Trophoblast cell (in vitro differentiated cells and primary cell): ENCODE data around the gene RTKN2.

Experiments used
- DNase-seq, 2 donors: peaks; one replicate each; pipeline ENCODE4 v3.0.0-alpha.2; 2016
- H2AFZ ChIP-seq: 2 replicates; pipeline ENCODE4 v1.6.1; 2013; ENCODE audit warnings: low read length, moderate library complexity, mild to moderate bottlenecking; ENCODE audit not compliant: insufficient read depth, poor library complexity
- H2AK5ac ChIP-seq: 2 replicates; pipeline ENCODE4 v1.6.1; 2013; ENCODE audit warnings: mild to moderate bottlenecking, low read length
- H2BK120ac ChIP-seq: 2 replicates; pipeline ENCODE4 v1.6.1; 2013; ENCODE audit warnings: low read length, mild to moderate bottlenecking, moderate library complexity; ENCODE audit not compliant: insufficient read depth, poor library complexity
- H2BK12ac ChIP-seq: 2 replicates; pipeline ENCODE4 v1.6.1; 2013; ENCODE audit warnings: mild to moderate bottlenecking, low read length, moderate library complexity
- H2BK5ac ChIP-seq: 2 replicates; pipeline ENCODE4 v1.6.1; 2013; ENCODE audit warnings: low read length, low read depth, moderate library complexity, mild to moderate bottlenecking; ENCODE audit not compliant: poor library complexity
- H3K14ac ChIP-seq: 2 replicates; pipeline ENCODE4 v1.6.1; 2013; ENCODE audit warnings: mild to moderate bottlenecking, low read length
- H3K18ac ChIP-seq: 2 replicates; pipeline ENCODE4 v1.6.1; 2013; ENCODE audit warnings: mild to moderate bottlenecking, low read length
- H3K23ac ChIP-seq: 2 replicates; pipeline ENCODE4 v1.6.1; 2013; ENCODE audit warnings: low read length
- H3K27ac ChIP-seq: 2 replicates; pipeline ENCODE4 v1.5.1; 2013; ENCODE audit warnings: low read depth, mild to moderate bottlenecking, inconsistent platforms, low read length, moderate library complexity
- H3K27me3 ChIP-seq: 2 replicates; pipeline ENCODE4 v1.6.1; 2013; ENCODE audit warnings: inconsistent platforms, mild to moderate bottlenecking, low read length, moderate library complexity; ENCODE audit not compliant: insufficient read depth
- H3K36me3 ChIP-seq, 2 experiments: 1 replicate in 1 of 2; 2 replicates in 1 of 2; pipeline ENCODE4 v1.6.1; 2013; ENCODE audit warnings: low read length in 2 of 2, mild to moderate bottlenecking in 2 of 2, moderate library complexity in 1 of 2; ENCODE audit not compliant: insufficient read depth in 2 of 2, control insufficient read depth in 1 of 2
- H3K4ac ChIP-seq: 2 replicates; pipeline ENCODE4 v1.6.1; 2013; ENCODE audit warnings: low read depth, mild to moderate bottlenecking, low read length, moderate library complexity
- H3K4me1 ChIP-seq, 2 experiments: 1 replicate in 1 of 2; 2 replicates in 1 of 2; pipeline ENCODE4 v1.6.1; 2013; ENCODE audit warnings: low read length in 2 of 2, mild to moderate bottlenecking in 2 of 2, moderate library complexity in 1 of 2; ENCODE audit not compliant: insufficient read depth in 2 of 2, control insufficient read depth in 1 of 2
- H3K4me2 ChIP-seq: 2 replicates; pipeline ENCODE4 v1.6.1; 2013; ENCODE audit warnings: inconsistent platforms, mild to moderate bottlenecking, low read length, moderate library complexity
- H3K4me3 ChIP-seq: 2 replicates; pipeline ENCODE4 v1.5.1; 2013; ENCODE audit warnings: mild to moderate bottlenecking, low read depth, low read length, inconsistent platforms
- H3K79me1 ChIP-seq: one replicate; pipeline ENCODE4 v1.6.1; 2013; ENCODE audit warnings: low read length
- H3K79me2 ChIP-seq: 2 replicates; pipeline ENCODE4 v1.6.1; 2013; ENCODE audit warnings: low read length, mild to moderate bottlenecking; ENCODE audit not compliant: control insufficient read depth, insufficient read depth, poor library complexity
- H3K9ac ChIP-seq: 2 replicates; pipeline ENCODE4 v1.6.1; 2013; ENCODE audit warnings: mild to moderate bottlenecking, low read length
- H3K9me3 ChIP-seq: 2 replicates; pipeline ENCODE4 v1.6.1; 2013; ENCODE audit warnings: low read depth, mild to moderate bottlenecking, control low read depth, inconsistent platforms, low read length; ENCODE audit not compliant: insufficient read depth
- H4K12ac ChIP-seq: 2 replicates; pipeline ENCODE4 v1.6.1; 2013; ENCODE audit warnings: low read depth, mild to moderate bottlenecking, low read length, moderate library complexity
- H4K8ac ChIP-seq: 2 replicates; pipeline ENCODE4 v1.6.1; 2013; ENCODE audit warnings: low read depth, mild to moderate bottlenecking, low read length, moderate library complexity
- H4K91ac ChIP-seq: one replicate; pipeline ENCODE4 v1.6.1; 2013; ENCODE audit warnings: low read depth, mild to moderate bottlenecking, low read length, moderate library complexity
- WGBS: extraction: QIAGEN DNeasy Blood & Tissue Kit; methylation state at CpG from one replicate; pipeline ENCODE4 v1.1.7; 2013; ENCODE audit warnings: missing lambda C conversion rate; ENCODE audit not compliant: insufficient read length, insufficient coverage; ENCODE audit errors: extremely low coverage; 5-methylcytosine and 5-hydroxymethylcytosine counted together

Gene RTKN2

DNA sequence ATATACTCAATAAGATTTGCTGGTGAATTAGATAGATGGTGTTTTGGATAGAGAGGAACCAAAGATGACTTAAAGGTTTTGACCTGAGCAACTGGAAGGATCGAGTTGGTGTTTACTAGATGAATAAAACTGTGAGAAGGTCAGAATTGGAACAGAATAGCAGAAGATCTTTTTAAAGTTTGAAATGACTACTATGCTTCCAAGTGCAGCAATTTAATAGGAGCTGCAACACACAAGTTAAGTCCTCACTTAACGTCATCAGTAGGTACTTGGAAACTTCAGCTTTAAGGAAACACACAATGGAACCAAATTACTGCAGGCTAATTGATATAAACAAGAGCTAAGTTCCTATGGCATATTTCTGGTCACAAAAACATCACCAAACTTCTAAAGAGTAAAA lies 86.5 kb downstream of the RTKN2 start:
- Histone ChIP-seq H3K79me2 (no peaks in the 10 kb centered on the region), H3K9me3 (no peaks in the 10 kb centered on the region), H4K91ac (no peak overlapping the region), H3K4ac (no peak overlapping the region), H2AK5ac (no peak overlapping the region), H3K27ac (peak overlapping the region; percentile 72), H4K8ac (no peak overlapping the region), H2BK5ac (no peak overlapping the region), H3K23ac (no peak overlapping the region), H3K4me1 (peaks cover 0 to 2% of the 10 kb centered on the region in 2 experiments), H3K14ac (no peak overlapping the region), H3K79me1 (peaks cover 7% of the 10 kb centered on the region), H2BK12ac (no peak overlapping the region), H3K4me2 (no peak overlapping the region), H4K12ac (no peak overlapping the region), H3K36me3 (peaks cover 0 to 2% of the 10 kb centered on the region in 2 experiments), H3K18ac (no peak overlapping the region), H3K9ac (no peak overlapping the region), H2AFZ (no peak overlapping the region), H2BK120ac (no peak overlapping the region), H3K4me3 (no peak overlapping the region), H3K27me3 (no peaks in the 10 kb centered on the region)
- WGBS = no CpG with 5 or more reads among the region's 2 CpGs
- no peak for DNase-seq

DNA sequence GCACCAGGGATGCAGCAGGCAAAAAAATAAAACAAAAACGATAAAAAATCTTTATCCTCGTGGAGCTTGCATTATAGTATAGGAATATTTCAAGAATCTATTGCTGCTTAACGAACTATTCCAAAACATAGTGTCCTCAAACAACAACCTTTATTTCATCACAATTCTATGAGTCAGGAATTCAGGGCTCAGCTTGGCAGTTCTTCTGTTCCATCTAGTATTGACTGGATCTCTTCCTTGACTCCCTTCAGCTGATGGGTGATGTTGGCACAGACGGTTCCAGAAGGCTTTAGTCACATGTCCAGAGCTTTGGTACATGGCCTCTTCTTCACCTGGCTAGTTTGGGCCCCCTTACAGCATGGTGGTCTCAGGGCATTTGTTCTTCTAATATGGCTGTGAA lies 88.0 kb downstream of the RTKN2 start:
- Histone ChIP-seq H3K79me1 (peaks cover 4% of the 10 kb centered on the region), H3K14ac (no peak overlapping the region), H4K91ac (no peak overlapping the region), H3K4me3 (no peak overlapping the region), H3K27ac (no peak overlapping the region), H3K9ac (no peak overlapping the region), H2BK12ac (peak overlapping the region; percentile 37), H3K27me3 (no peaks in the 10 kb centered on the region), H3K23ac (no peak overlapping the region), H2AFZ (no peak overlapping the region), H4K8ac (no peak overlapping the region), H3K18ac (no peak overlapping the region), H2BK5ac (no peak overlapping the region), H3K4me1 (no peaks in the 10 kb centered on the region), H3K36me3 (peaks cover 0 to 2% of the 10 kb centered on the region in 2 experiments), H3K4ac (no peak overlapping the region), H2AK5ac (no peak overlapping the region), H4K12ac (no peak overlapping the region), H3K9me3 (no peaks in the 10 kb centered on the region), H2BK120ac (peak overlapping the region; percentile 25), H3K79me2 (no peaks in the 10 kb centered on the region), H3K4me2 (no peak overlapping the region)
- DNase-seq = no peak
- no CpG with 5 or more reads among the region's 4 CpGs for WGBS

DNA sequence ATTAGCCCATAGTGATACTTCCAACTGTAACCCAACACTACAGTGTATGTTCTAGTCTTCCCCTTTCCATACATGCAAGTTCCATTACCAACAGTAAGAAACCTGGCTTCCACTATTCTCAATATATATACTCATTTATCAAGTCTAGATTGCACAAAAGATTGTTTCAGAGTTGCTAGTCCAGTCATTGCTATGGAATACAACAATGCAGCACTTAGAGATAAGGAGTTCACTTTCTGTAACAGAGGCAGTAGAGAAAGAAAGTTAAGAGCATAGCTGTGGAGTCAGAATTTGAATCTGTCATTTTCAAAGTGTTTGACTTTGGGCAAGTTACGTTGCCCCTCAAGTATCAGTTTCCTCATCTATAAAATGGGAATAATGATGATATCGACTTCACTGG lies 90.1 kb downstream of the RTKN2 start:
- no peak overlapping the region for H2BK5ac ChIP-seq
- no peak overlapping the region for H3K4ac ChIP-seq
- peak; percentile 9 to 81 for DNase-seq
- no peak overlapping the region for H2AK5ac ChIP-seq
- peaks cover 4% of the 10 kb centered on the region for H3K79me1 ChIP-seq
- no peak overlapping the region for H4K12ac ChIP-seq
- no peak overlapping the region for H3K9ac ChIP-seq
- no peak overlapping the region for H4K91ac ChIP-seq
- no peak overlapping the region for H3K23ac ChIP-seq
- H3K27me3 ChIP-seq = no peaks in the 10 kb centered on the region
- H3K9me3 ChIP-seq = no peaks in the 10 kb centered on the region
- no peak overlapping the region for H3K18ac ChIP-seq
- no peak overlapping the region for H2BK12ac ChIP-seq
- H3K27ac ChIP-seq = no peak overlapping the region
- no peaks in the 10 kb centered on the region for H3K79me2 ChIP-seq
- no CpG with 5 or more reads among the region's 2 CpGs for WGBS
- no peak overlapping the region for H3K4me2 ChIP-seq
- no peak overlapping the region for H2BK120ac ChIP-seq
- H3K14ac ChIP-seq = no peak overlapping the region
- H4K8ac ChIP-seq = no peak overlapping the region
- no peaks in the 10 kb centered on the region for H3K36me3 ChIP-seq
- H3K4me3 ChIP-seq = no peak overlapping the region
- H3K4me1 ChIP-seq = no peaks in the 10 kb centered on the region
- no peak overlapping the region for H2AFZ ChIP-seq

DNA sequence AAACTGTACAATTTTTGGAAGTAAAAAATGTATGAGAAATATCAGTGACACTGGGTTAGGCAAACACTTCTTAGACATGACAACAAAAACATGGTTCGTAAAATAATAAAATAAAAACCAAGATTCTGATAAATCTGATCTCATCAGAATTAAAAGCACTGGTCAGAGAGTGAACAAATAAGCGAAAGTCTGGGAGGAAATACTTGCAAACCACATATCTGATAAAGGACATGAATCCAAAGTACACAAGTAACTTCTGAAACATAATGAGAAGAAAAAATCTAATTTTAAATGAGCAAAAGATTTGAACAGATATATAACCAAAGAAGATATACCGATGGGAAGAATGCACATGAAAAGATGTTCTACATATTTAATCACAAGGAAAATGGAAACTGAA lies 91.5 kb downstream of the RTKN2 start:
- Histone ChIP-seq H4K91ac (no peak overlapping the region), H2BK120ac (no peak overlapping the region), H2AFZ (no peak overlapping the region), H3K27me3 (no peaks in the 10 kb centered on the region), H3K27ac (no peak overlapping the region), H3K4me3 (no peak overlapping the region), H4K12ac (no peak overlapping the region), H3K4me1 (no peaks in the 10 kb centered on the region), H2BK5ac (no peak overlapping the region), H2AK5ac (no peak overlapping the region), H3K18ac (no peak overlapping the region), H3K79me2 (no peaks in the 10 kb centered on the region), H2BK12ac (no peak overlapping the region), H3K4ac (no peak overlapping the region), H4K8ac (no peak overlapping the region), H3K9ac (no peak overlapping the region), H3K23ac (no peak overlapping the region), H3K9me3 (no peaks in the 10 kb centered on the region), H3K79me1 (peaks cover 4% of the 10 kb centered on the region), H3K14ac (no peak overlapping the region), H3K4me2 (no peak overlapping the region), H3K36me3 (no peaks in the 10 kb centered on the region)
- WGBS = no CpG with 5 or more reads among the region's 3 CpGs
- no peak for DNase-seq
